GM21723 (cell line): ENCODE data around the gene PRC1.
A peak's percentile ranks its signal among the peaks of the same experiment; 100 is the strongest.
"Not testable (repeated sequence)": the region's sequence is repeated elsewhere in the genome, so short reads cannot be mapped to it uniquely, and the experiment has no call there.

Experiments
- ATAC-seq: cut with Tn5 transposase; IDR thresholded peaks from one replicate; pipeline ENCODE4 v1.9.1; 2021; ENCODE audit warnings: mild to moderate bottlenecking, moderate library complexity; ENCODE audit not compliant: unreplicated experiment

Gene PRC1

GRCh38 chr15:90934949-90935751 is 59.2 kb downstream of the PRC1 start, which contains the start of gene UNC45A:
TSS of gene UNC45A (plus strand) at chr15:90935285. CDS start at chr15:90935325, 40 bp downstream.
- ATAC-seq = peak; percentile 61

DNA sequence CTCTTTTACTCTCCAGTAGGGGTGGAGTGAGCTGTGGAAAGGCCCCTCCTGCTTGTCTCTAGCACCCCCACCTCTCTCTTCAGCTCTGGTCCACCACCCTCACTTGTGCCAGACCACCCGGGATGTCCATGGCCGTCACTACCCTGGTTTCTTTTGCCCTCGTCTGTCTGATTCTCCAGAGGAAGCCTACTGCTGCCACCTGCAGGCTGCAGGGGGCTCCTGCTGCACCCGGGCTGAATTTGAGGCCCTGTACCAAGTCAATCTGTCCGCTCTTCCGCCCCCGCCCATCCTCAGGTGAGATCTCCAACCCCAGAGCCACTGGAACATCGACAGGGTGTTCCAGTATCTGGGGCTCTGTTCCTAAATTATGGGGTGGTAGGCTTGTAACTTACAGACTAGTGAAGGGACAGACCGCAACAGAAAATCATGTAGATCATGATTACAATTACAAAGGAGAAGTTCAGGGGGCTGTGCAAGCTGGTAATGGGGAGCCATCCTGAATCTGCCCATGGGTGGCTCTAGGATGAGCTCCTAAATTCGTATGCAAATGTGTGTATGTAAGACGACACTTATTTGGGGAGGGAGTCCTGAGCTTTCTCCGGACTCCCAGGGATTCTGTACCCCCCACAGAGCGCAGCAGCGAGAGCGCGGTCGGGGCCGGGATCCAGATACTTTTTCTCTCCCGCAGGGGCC is 59.9 kb downstream of the PRC1 start:
- ATAC-seq = peak; percentile 38

DNA sequence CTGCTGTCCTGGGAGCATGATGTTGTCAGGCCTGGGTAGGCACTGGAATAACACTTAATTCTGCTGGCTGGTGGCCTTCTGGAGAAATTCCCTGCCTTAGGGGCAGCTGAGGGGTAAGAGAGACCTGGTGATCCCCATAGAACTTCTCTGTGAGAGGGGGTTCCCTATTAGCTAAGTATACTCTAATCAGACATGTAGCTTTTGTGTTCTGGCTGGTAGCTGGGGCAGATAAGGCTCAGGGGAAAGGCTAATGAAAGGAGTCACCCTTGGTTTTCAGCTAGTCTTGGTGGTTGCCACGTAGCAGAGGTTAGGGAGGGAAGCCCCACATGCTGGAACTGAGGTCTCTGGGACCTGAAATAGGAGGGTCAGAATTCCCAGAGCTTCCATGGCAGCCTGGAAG is 61.0 kb downstream of the PRC1 start:
- no peak for ATAC-seq

- no peak for ATAC-seq
Observed at GRCh38 chr15:90932660-90932991, 61.7 kb downstream of the PRC1 start.

DNA sequence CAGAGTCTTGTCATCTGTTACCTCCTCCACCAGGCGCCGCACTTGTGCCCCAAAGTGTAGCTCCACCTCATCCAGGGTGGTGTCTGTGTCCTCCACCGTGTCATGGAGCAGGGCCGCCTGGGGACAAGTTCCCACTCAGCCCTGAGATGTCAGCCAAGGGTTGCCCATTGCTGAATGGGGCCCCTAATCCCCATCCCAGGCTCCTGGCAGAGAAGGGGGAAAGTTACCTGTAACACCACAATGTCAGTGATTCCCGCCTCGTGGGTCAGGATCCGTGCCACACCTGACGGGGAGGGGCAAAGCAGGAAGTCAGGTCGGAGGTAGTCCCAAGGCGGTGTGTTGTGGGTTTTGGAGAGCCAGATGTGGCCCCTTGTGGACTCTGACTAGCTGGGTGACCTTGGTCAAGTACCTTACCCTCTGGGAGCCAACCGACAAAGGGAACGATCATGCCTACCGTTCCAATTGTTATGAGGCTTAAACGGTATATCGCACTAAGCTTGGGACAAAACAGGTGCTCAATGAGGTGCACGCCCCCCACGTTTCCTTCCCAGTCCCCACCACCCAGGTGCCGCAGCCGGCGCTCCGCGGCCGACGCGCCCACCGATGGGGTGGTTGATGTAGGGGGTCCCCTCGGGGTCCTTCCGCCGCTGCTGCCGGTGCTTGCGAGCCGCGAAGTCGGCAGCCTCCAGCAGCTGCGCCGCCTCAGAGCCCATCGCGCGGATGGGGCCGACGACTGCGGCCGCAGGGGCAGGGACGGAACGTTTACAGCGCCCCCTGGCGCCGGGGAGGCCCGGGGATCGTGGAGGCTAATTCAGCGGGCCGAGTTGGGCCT is 62.3 kb downstream of the PRC1 start, which contains the start of gene HDDC3:
Gene HDDC3, minus strand, starts transcription at position 722 of the 832 bp plus-strand sequence. Its CDS starts 9 bp downstream, at position 713.
- ATAC-seq = peak; percentile 53

DNA sequence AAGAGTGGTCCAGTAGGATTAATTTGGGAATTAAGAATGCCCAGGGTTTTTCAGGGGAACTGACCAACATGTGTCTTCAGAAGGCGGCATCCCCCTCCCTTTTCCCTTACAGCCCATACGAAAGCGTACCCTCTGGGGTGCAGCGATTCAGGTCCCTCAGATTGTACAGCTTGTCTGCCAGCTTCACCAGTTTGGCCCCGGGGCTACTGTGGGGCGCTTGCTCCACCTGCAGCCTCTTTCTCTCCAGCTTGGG is 62.8 kb downstream of the PRC1 start:
- no peak for ATAC-seq

DNA sequence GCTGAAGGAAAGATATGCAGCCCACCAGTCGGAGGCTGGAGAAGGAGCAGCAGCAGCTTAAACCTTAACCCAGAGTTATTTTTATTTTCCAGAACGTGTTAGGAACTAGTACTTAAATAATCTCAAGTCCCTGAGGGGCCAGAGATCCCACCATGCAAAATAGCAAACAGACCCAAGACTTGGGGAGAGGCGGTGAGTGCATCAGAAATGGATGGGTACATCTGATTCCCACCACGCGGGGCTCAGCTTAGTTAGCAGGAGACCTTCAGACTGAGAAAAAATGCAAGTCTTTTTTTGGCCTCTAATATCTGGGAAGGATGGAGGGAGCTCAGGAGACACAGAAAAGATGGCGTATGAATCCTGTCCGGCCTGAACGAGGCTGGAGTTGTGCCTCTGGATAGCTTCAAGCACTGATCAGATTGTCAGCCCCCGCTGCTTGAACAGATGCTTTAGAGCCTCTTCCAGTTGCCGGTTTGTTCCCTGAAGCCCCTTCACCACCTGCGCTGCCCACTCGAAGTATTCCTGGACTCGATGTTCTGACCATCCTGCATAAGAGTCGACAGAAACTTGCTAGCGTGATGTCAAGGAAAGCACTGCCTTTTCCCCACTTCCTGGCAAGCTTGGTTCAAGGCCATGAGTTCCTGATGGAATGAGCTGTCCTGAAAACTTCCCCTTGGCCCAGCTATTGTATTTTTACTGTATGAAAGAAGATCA is 63.3 kb downstream of the PRC1 start:
- ATAC-seq = no peak

DNA sequence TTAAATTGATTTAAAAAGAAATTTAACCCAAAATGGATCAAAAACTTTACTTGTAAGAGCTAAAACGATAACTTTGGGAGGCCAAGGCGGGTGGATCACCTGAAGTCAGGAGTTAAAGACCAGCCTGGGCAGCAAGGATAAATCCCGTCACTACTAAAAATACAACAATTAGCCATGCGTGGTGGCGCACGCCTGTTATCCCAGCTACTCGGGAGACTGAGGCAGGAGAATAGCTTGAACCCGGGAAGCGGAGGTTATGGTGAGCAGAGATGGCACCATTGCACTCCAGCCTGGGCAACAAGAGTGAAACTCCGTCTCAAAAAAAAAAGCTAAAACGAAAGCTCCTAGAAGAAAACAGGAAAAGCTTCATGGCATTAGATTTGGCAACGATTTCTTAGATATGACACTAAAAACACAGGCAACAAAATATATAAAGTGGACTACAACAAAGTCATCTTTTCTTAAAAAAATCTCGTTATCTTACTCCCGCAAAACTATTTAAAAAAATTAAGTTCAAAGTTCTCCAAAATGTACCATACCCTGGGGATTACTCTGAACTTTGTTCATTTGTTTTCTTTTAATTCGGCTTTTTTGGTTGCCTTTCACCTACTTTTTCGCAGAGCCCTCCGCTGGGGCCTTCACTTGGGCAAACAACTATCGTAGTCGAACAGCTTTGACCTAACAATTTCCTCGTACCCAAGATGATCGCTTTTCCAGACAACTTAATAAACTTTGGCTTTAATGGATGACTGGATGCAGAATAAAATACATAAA is 64.9 kb downstream of the PRC1 start:
- no peak for ATAC-seq

DNA sequence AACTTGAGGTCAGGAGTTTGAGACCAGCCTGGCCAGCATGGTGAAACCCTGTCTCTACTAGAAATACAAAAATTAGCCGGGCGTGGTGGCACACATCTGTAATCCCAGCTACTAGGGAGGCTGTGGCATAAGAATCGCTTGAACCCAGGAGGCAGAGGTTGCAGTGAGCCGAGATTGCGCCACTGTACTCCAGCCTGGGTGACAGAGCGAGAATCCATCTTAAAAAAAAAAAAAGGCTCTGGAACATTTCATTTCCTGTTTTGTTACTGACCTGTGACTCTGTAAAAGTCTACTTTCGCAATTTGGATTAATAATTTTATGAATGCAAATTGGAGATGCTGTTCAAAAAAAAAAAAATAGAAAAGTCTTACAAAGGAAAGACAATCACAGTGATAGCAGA is 66.2 kb downstream of the PRC1 start:
- ATAC-seq = not testable (repeated sequence)

DNA sequence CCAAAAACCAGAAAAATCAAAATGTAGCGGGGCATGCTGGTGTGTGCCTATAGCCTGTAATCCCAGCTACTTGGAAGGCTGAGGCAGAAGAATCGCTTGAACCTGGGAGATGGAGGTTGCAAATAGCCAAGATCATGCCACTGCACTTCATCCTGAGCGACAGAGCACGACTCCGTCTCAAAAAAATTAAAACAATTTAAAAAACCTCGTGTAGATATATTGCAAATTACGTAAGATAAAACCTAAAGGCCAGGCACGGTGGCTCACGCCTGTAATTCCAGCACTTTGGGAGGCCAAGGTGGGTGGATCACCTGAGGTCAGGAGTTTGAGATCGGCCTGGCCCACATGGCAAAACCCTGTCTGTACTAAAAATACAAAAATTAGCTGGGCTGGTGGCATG is 67.6 kb downstream of the PRC1 start:
- not testable (repeated sequence) for ATAC-seq

DNA sequence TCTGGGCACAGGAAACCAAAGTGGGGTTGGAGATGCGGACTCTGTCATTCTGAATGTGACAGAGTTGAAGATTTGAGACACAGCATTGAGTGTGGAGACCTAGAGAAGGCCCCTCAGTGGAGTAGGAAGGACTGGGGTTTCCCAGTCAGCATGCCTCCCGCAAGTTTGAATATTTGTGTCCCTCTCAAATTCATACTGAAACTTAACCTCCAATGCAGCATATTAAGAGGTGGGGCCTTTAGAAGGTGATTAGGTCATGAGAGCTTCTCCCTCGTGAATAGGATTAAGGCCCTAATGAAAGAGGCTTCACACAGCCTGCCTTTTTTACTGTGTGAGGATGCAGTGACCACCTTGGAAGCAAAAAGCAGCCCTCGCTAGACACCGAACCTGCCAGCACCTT is 70.0 kb downstream of the PRC1 start:
- peak; percentile 71 for ATAC-seq

GRCh38 chr15:90922712-90923322 is 71.5 kb downstream of the PRC1 start:
- ATAC-seq = peak; percentile 68

- ATAC-seq = no peak
Observed at GRCh38 chr15:90921887-90922286, 72.4 kb downstream of the PRC1 start.

DNA sequence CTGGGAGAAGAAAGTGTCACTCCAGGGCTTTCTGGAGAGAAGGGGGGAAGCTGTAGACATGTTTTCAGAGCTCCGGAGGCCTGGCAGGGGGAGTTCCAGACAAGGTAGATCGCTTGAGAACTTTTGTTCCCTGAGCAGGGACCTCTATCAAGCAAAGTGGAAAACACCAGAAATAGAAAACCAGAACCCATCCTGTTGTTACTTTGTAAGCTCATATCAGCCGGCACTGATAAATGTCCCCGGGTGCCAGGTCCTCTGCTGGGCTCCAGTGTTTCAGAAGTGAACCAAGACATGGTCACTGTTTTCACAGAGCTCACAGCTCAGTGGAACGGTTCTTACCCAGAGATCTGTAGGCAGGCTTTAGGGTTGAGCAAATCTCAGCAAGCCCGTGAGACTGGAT is 75.5 kb downstream of the PRC1 start:
- ATAC-seq = no peak

GRCh38 chr15:90918034-90918788 is 76.1 kb downstream of the PRC1 start:
- no peak for ATAC-seq

GRCh38 chr15:90917569-90917968 is 76.8 kb downstream of the PRC1 start:
- no peak for ATAC-seq

- no peak for ATAC-seq
Observed at GRCh38 chr15:90916461-90916860, 77.9 kb downstream of the PRC1 start.
